GM03348 (cell line): Measurements from ENCODE around the gene EVC2.

ENCODE experiments used
- DNase-seq: peaks from one replicate; pipeline ENCODE4 v3.0.0; 2012; ENCODE audit warnings: low spot score

Gene EVC2

DNA sequence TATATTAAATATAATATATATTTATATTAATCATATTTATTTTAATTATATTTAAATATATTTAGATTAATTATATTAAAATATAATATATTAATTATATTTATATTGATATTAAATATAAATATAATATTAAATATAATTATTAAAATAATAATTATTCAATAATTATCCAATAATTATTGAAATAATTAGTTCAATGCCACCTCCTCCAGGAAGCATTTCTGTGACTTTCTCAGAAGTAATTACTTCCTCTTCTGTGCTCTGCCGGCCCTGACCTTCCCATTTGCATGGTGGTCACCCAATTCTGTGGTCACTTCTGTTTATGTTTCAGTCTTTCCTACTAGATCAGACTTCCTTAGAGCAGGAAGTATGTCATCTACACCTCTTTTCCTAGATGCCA is 45.8 kb downstream of the EVC2 start:
- DNase-seq, result no peak

DNA sequence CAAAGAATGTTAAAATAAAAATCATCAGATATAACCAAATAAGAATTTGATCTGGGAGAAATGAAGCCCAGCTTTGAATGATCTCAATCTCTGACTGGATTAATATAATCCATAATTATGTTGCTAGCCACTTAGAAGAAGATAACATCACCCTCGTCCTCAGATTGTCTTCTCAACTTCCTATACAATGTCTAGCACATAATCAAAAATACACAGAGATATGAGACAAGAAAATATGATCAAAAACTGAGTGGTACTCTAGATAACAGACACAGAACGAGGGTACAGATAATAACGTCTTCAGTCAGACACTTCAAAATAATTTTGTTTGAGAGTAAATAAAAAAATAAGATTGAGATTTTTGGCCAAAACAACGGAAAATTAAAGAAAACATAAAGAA is 47.1 kb downstream of the EVC2 start:
- no peak for DNase-seq

DNA sequence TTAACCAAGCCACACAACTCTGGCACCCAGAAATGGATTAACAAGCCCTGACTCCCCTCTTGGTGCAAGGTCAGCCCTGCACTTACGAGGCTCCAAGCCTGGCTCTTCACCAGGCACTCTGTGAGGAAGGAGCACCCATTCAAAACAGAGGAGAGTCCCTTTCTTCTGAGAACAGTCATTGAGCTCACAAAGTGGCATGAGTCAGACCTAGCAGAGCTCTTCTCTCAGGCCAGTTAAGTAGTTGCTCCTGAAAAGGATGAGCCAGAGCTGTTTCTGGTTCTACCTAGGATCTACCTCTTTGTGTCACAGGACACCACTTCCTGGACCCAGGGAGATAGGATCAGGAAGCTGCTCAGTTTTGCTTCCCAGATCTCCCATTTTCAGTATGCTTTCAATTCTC is 48.2 kb downstream of the EVC2 start:
- no peak for DNase-seq

DNA sequence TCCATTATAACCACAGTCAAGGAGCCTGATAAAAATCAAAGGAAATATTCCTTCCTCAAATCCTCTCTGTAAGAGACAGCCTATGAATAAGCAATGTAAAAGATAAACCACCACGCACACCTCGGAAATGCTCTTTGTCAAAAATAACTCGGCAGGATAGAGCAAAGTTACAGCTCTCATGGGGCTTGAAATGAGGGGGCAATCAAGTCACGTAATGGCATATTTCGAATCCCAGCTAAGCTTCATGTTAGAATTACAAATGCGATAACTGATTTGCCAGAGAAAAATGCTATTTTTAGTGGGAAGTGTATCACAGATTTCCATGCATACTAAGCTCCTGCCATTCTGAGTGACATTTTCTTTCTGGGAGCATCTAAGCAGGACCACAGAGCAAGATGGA is 49.4 kb downstream of the EVC2 start:
- no peak for DNase-seq

DNA sequence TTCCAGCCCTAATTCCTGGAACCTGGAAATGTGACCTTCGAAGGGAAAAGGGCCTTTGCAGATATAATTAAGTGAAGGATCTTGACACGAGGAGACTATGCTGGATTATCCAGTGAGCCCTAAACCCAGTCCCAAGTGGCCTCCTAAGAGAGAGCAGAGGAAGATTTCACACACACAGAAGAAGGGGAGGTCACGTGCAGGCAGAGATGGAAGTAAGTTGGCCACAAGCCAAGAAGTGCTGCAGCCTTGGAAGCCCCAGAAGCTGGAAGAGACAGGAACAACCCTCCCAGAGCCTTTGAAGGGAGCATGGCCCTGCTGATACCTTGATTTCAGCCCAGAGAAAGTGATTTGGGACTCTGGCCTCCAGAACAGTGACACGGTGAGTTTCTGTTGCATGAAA is 51.9 kb downstream of the EVC2 start:
- no peak for DNase-seq

DNA sequence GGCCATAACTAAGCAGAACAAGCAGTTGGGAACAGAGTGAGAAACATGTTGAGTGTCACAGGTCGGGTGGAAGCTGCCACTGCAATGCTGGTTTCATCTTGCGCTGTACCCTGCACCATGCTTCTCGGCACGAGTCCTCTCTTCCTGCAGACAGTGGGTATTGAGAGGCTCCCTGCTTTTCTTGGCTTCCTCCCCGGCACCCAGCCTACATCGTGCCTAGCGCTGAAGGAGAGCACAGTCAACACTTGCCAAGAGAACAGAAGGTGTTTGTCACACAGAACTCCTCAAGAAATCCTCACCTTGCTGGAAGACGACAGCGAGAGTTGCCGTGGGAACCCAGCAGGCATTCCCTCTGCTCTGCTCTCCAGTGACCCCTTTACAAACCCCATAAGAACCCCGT is 53.6 kb downstream of the EVC2 start:
- no peak for DNase-seq

DNA sequence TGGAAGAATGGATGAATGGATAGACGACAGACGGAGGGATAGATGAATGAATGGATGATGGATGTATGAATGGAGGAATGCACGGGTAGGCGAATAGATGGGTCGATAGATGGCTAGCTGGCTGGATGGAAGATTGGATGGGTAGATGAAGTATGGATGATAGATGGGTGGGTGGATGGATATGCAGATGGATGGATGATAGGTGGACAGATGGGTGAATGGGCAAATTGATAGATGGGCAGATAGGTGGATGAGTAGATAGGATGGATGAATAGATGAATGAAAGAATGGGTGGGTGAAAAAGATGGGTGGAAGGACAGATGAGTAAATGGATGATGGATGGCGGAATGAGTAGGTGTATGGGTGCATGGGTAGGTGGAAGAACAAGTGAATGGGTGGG is 57.3 kb downstream of the EVC2 start:
- no peak for DNase-seq

DNA sequence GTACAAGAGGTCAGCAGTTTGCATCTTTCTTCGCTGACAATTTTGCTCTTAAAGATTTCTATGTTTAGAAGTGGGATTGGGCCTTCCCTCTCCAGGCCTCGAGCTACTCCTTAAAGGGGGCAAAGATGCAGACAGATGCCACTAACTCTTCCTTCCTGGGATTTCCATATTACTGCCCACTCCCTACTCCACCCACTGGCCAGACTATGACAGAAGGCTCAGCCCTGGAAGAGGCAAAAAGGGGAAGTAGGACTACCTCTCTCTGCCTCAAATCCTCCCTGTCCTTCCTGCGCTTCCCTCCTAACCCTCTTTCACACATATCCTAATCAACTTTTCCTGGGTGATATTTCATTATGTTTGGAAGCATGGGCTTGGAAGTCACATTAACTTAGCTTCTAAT is 58.3 kb downstream of the EVC2 start:
- DNase-seq, result no peak

DNA sequence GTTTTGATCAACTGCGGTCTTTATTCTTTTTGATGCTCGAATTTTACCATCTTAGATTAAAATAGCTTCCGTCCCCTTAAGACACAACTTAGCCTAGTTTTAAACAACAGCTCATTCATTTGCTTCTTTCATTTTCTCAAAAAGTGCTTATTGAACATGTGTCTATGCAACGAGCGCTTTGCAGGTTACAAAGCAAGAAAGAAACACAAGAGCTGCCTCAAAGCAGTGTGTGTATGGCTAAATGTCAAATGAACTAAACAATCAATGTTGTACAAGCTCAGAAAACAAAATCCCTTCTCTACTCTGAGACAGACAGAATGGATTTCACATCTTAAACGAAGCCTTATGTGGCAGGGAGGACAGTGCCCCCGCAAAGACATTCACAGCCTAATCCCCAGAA is 61.0 kb downstream of the EVC2 start:
- DNase-seq, result no peak

DNA sequence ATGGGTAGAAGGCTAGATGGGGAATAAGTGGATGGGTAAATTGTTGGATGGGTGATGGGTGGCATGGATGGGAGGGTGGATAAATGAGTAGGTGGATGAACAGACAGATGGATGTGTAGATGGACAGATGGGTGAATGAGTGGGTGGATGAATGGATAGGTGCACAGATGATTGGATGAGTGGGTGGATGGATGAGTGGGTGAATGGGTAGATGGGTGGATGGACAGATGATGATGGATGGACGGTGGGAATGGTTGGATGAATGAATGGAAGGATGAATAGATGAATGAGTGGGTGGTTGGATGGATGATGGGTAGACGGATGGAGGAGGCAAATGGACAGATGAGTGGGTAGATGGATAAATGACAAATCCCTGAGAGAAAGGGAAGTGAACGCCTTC is 68.3 kb downstream of the EVC2 start:
- no peak for DNase-seq

DNA sequence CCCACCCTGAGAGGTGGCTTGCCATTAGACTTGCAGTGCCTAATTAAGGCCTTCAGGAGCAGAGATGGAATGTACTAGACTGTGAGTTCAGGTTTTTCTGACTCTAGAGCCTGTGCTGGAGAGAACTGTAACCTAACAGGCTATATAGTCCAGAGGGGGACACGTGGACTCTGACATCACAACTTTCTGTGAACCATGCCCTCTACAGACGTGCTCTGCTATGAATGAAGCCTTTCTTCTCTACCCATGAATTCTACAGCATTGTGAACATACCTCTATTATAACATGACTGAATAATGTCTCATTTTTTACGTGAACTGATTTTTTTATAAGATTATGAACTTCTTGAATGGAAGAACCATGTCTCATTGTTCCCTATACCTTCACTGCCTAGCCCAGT is 68.8 kb downstream of the EVC2 start:
- DNase-seq, result no peak

DNA sequence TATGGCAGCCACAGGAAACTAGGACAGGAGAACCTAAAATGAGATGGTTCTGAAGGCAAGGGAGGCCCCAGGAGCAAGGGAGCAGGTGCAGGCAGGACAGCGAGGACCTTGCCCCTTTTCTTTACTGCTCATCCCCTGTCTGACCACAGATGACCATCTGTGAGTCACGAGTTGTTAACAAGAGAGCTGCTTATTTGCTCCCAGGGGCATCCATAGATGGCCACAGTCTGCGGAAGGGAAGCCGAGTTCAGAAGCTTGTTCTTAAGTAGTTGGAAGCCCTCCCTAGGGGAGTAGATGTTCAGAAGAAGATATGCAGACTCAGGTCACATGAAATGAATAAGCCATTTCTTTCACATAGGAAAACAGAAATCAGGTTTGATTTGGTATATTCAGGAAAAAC is 69.4 kb downstream of the EVC2 start:
- peak; percentile 50 for DNase-seq

DNA sequence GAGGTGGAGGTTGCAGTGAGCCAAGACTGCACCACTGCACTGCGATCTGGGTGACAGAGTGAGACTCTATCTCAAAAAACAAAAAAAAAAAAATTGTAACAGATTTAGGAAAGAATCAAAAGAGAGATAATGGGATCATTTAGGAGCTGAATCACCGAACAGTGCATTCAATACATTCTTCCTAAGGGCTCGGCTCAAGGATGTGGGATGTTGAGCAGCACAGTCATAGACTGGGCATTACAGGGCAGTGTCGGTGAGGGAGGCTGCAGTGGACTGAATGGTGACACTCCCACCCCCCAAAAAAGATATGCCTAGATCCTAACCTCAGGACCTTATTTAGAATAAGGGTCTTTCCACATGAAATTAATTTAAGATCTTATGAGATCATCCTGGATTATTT is 70.0 kb downstream of the EVC2 start:
- DNase-seq, result peak; percentile 88

DNA sequence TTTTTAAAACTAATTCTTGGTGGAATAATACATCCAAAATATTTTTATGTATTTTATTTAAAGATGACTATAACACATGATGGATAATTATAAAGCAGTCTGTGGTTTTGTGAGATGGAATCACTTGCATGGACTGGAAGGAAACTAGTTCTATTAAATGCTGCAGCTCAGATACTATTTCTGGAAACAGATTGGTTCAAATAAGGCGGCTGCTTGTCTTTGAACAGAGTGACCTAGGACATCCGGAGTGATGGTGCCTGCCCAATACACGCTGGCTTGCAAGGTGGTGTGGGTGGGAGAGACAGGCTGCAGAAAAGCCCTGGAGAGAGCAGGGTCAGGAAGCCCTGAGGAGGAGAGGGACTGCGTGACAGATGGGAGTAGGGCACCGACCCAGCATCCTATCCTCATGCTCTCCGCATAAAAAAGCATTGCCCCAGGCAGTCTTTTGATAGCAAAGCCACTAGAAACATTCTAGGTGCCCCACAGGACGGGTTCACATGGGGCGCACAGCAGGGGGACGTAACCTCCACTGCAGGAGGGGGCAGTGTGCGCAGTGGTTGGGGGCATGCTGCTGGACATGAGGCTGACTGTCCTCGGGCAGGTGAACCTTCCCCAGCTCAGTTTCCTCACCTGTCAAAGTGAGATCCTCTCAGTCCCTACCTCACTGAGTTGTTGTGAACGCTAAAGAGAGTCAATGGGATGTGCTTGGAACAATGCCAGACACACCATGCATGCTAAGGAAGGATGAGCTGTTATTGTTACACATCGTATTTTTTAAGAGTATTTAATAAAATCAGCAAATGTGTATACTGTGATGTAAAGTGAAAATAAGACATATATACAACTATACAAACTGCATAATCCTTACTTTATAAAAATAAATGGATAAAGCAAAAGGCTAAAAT is 71.3 kb downstream of the EVC2 start:
- DNase-seq, result no peak

DNA sequence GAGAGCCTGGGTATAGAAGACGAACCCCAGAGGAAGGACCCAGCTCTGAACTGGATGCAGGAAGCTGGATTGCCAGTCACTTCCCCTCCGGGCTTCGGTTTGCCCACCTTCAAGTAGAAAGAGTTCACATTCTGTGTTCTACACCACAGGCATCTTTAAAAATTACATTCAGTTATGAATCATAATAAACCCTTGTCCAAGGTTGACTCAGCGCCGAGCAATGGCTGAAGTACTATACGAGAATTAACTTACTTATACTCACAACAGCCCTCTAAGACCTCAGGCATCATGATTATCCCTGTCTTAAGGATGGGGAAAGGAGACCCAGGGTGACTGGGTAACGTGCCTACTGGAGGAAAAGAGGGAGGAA is 72.5 kb downstream of the EVC2 start:
- peak; percentile 82 for DNase-seq

DNA sequence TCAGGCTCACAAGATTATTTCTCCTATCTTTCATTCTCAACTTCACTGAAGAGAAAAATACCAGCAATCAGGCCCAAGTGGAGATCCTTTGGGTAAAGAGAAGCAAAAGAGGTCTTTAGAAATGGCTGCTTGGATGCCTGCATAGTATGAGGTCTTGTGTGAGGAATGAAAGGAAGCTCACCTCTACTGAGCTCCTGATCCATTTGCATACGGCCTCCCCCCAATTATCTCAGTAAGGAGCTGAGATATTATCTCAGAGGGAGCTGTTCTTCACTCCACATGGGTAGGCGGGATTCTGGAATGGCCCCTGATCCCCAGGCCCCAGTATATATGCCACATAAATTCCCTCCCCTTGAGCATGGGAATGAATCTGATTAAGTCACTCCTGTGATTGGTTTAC is 75.8 kb downstream of the EVC2 start:
- no peak for DNase-seq

DNA sequence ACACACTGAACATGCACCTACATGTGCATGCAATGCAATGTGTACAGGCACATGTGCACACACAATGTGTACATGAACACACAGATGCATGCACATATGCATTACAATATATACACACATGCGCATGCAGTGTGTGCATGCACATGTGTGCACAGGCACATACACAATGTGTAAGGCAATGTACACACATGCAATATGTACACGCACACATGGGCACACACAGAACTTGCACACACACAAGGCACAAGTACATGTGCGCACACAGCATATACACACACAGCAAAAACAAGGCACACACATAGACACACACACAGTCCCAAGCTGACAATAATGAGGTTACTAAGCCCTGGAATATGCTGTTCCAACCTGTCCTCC is 76.3 kb downstream of the EVC2 start:
- no peak for DNase-seq

DNA sequence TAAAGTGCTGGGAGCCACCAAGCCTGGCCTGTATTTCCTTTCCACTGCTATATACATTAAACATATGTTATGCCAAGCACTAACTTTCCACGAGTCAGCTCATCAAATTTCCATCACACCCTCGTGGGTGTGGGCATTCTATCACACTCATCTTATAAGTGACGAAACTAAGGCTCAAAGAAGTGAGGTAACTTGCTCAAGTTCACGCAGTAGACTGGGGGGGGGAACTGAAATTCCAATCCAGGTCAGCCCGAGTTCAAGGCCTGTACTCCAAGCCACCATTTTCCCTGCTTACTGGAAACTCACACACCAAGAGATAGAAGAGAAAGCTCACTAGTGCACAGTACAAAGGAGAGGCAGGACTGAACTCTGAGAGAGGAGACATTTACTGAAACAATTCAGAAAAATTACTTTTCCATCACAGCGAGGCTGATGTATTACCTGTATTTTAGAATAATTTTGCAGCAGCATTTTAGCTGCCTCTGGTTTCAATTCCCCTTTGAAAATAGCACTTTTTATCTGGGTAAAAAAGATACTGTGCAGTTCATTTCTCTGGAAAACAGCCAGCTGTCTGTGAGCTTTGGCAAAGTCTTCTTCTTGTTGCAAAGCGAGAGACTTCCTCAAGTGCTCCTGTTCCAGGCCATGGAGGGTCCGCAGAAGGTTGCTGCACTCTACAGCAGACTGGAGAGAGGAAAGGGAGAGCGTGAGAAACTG is 76.8 kb downstream of the EVC2 start:
- DNase-seq, result no peak

DNA sequence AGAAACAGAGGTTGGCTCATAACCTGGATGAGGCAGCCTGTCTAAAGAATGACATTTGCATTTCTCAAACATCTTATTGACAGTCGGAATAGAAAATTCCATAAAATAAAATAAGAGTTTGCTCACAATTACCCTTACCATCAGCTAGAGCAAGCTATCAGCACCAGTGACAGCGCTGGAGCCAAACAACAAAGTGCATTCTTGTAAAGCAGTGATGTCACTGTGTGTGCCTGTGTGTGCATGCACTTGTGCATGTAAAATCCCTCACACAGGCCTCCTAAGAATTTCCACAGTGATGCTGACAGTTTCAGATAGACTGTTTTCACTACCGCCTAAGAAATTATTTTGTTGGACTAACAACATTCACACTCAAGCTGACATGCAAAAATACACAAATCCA is 77.6 kb downstream of the EVC2 start:
- no peak for DNase-seq

DNA sequence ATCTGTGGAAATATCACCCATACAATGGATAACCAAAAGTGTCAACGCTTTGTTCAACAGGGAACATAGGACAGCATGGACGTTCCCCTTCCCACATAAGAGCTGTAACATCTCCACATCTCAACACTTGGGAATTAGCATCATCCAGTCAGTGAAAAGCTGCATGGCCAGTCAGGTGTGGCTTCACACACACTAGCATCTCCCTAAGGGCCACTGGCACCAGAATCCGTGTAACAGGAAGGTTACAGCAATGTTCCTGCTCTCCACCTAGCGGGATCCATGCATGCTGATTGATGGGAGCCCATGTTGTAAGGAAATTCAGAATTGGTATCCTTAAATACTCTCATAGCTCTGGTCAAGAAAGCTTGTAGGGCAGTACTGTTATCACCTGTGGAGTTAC is 78.8 kb downstream of the EVC2 start:
- DNase-seq, result no peak

DNA sequence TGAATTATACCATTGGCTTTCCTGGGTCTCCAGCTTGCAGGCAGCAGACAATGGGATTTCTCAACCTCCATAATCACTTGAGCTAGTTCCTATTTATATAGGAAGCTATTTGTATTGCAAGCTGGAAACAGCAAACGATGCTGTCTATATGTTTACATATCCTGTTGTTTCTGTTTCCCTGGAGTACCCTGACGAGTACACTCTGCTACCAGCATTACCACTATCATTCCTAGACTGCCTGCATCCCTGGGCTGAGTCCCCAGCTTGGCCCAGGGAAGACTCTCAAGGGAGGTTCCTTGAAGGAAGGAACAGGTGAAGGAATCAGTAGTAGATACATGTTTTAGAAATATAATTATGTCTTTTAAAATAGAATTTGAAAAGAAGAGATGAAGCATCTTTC is 81.4 kb downstream of the EVC2 start:
- DNase-seq, result no peak

DNA sequence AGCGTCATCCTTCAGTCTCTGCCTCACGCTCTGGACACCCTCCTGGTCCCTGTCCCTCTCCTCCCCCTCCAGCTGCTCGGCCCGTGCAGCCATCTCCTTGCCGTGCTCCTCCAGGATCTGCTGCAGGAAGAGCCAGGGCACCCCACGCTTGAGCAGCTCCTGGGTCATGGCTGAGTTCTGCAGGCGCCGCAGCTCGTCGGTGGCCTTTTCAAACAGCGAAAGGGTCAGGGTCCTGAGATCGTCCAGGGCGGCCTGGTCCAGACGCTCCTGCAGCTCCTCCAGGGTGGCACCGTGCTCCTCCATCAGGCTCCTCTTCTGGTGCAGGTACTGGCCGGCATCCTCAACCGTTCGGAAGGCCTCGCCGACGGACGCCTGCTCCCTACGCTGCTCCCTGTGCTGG is 85.8 kb downstream of the EVC2 start:
- no peak for DNase-seq

DNA sequence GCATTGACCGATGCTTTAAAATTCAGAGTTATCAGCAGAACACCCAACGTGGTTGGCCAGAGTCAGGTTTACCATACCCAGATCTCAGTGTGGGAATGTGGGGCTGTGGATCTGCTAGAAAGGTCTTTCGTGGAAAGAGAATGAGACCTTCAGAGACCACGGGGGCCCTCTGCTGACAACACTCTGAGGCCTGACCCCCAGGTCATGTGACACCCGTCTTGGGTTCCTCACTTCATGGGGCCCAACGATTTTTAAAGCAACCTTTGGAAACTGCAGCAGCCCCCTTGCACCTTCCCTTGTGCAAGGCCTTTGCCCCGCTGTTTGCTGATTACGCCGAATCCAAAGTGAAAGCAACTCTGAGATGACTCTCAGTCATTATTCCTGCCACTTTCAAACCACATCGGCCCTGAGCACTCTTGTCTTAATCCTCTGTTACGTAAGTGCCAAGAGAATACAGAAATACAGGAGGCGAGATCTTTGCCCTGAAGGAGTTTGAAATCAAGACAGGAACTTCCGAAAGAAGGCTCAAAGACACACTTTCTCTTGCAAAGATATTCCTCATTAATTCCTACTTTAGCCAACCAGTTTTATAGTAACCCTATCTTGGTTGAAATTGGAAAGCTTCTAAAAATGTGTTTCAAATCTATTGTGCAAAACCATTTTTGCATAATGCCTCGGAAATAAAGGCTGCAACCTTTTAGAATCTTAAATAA is 88.3 kb downstream of the EVC2 start:
- no peak for DNase-seq
